OCI-LY3 (cell line): ENCODE measurements around the gene SLC24A1.

ENCODE experiments used
- H2AFZ ChIP-seq: fragments of 200-600, 300-600 bp; shearing (Covaris generic); 2 replicates; pipeline ENCODE4 v1.6.0; 2014; ENCODE audit warnings: antibody characterized with exemption, low read depth, low read length
- H3K27ac ChIP-seq: fragments of 200-600, 300-600 bp; sonication (generic); 2 replicates; pipeline ENCODE4 v1.5.1; 2014; ENCODE audit warnings: mild to moderate bottlenecking, low read length, moderate library complexity, mixed read lengths
- H3K27me3 ChIP-seq: fragments of 200-600, 300-600 bp; sonication (generic); 2 replicates; pipeline ENCODE4 v1.6.1; 2014; ENCODE audit warnings: low read depth, low read length, mixed read lengths
- H3K36me3 ChIP-seq: fragments of 200-600, 300-600 bp; sonication (generic); replicated peaks from 2 replicates; pipeline ENCODE3; 2014; ENCODE audit warnings: low read depth, low read length, mixed read lengths
- H3K4me1 ChIP-seq: fragments of 300-600, 200-600 bp; sonication (generic); 2 replicates; pipeline ENCODE4 v1.6.1; 2014; ENCODE audit warnings: low read length, mixed read lengths
- H3K4me2 ChIP-seq: fragments of 200-600, 300-600 bp; sonication (generic); 2 replicates; pipeline ENCODE4 v1.6.1; 2014; ENCODE audit warnings: low read length, mixed read lengths
- H3K4me3 ChIP-seq: fragments of 300-600, 200-600 bp; sonication (generic); 2 replicates; pipeline ENCODE4 v1.5.1; 2014; ENCODE audit warnings: antibody characterized with exemption, mild to moderate bottlenecking, low read length, moderate library complexity
- H3K79me2 ChIP-seq: fragments of 300-600, 200-600 bp; shearing (Covaris generic); 2 replicates; pipeline ENCODE4 v1.6.1; 2014; ENCODE audit warnings: mild to moderate bottlenecking, low read length, mixed read lengths
- H3K9ac ChIP-seq: fragments of 300-600, 200-600 bp; shearing (Covaris generic); 2 replicates; pipeline ENCODE4 v1.6.0; 2014; ENCODE audit warnings: mild to moderate bottlenecking, low read length, moderate library complexity
- H3K9me3 ChIP-seq: fragments of 200-600, 300-600 bp; shearing (Covaris generic); 2 replicates; pipeline ENCODE4 v1.6.1; 2014; ENCODE audit warnings: low read length, mixed read lengths; ENCODE audit not compliant: insufficient read depth
- H4K20me1 ChIP-seq: fragments of 200-600, 300-600 bp; sonication (generic); 2 replicates; pipeline ENCODE4 v1.6.1; 2016; ENCODE audit warnings: low read length, mixed read lengths; ENCODE audit not compliant: insufficient read depth
- CTCF ChIP-seq: fragments of 200-600, 300-600 bp; sonication (generic); IDR thresholded peaks from 2 replicates; pipeline ENCODE4 v1.5.1; 2014; ENCODE audit warnings: antibody characterized with exemption, low read length, low read depth
- EZH2phosphoT487 ChIP-seq: fragments of 200-600 bp; shearing (Covaris generic); IDR thresholded peaks from 2 replicates; pipeline ENCODE4 v1.6.1; 2018; ENCODE audit warnings: antibody characterized with exemption, mixed run types, low read depth

Gene SLC24A1

GRCh38 chr15:65659502-65660052 lies 37.8 kb downstream of the SLC24A1 start:
- no peak overlapping the region for H2AFZ ChIP-seq
- H3K79me2 ChIP-seq, result no peaks in the 10 kb centered on the region
- H3K4me3 ChIP-seq, result no peak overlapping the region
- H4K20me1 ChIP-seq, result no peaks in the 10 kb centered on the region
- no peak overlapping the region for H3K9ac ChIP-seq
- TF ChIP-seq CTCF (no peak), EZH2phosphoT487 (no peak)
- H3K36me3 ChIP-seq, result peaks cover 48% of the 10 kb centered on the region
- H3K4me2 ChIP-seq, result no peak overlapping the region
- H3K27ac ChIP-seq, result no peak overlapping the region
- no peaks in the 10 kb centered on the region for H3K4me1 ChIP-seq
- no peaks in the 10 kb centered on the region for H3K9me3 ChIP-seq
- H3K27me3 ChIP-seq, result no peaks in the 10 kb centered on the region

- no peaks in the 10 kb centered on the region for H3K79me2 ChIP-seq
- H3K27ac ChIP-seq, result no peak overlapping the region
- H3K4me2 ChIP-seq, result no peak overlapping the region
- no peaks in the 10 kb centered on the region for H3K4me1 ChIP-seq
- H3K9ac ChIP-seq, result no peak overlapping the region
- no peaks in the 10 kb centered on the region for H3K27me3 ChIP-seq
- H3K4me3 ChIP-seq, result no peak overlapping the region
- no peaks in the 10 kb centered on the region for H3K9me3 ChIP-seq
- H3K36me3 ChIP-seq, result peaks cover 46% of the 10 kb centered on the region
- no peak overlapping the region for H2AFZ ChIP-seq
- no peaks in the 10 kb centered on the region for H4K20me1 ChIP-seq
- TF ChIP-seq EZH2phosphoT487, result no peak
- TF ChIP-seq CTCF, result no peak
These were observed 39.2 kb downstream of the SLC24A1 start for GRCh38 chr15:65660927-65661326.

- peaks cover 48% of the 10 kb centered on the region for H3K36me3 ChIP-seq
- H3K4me1 ChIP-seq, result no peaks in the 10 kb centered on the region
- no peaks in the 10 kb centered on the region for H4K20me1 ChIP-seq
- no peak overlapping the region for H3K4me3 ChIP-seq
- H3K9ac ChIP-seq, result no peak overlapping the region
- no peaks in the 10 kb centered on the region for H3K27me3 ChIP-seq
- H3K9me3 ChIP-seq, result no peaks in the 10 kb centered on the region
- TF ChIP-seq EZH2phosphoT487, result no peak
- no peak for TF ChIP-seq CTCF
- no peaks in the 10 kb centered on the region for H3K79me2 ChIP-seq
- no peak overlapping the region for H3K27ac ChIP-seq
- H3K4me2 ChIP-seq, result no peak overlapping the region
- no peak overlapping the region for H2AFZ ChIP-seq
These were observed 41.8 kb downstream of the SLC24A1 start for GRCh38 chr15:65663521-65663920.

GRCh38 chr15:65666257-65666656 lies 44.5 kb downstream of the SLC24A1 start:
- Histone ChIP-seq H4K20me1 (no peaks in the 10 kb centered on the region), H3K9ac (no peak overlapping the region), H3K79me2 (no peaks in the 10 kb centered on the region), H3K36me3 (peaks cover 61% of the 10 kb centered on the region), H3K4me2 (no peak overlapping the region), H3K4me1 (no peaks in the 10 kb centered on the region), H2AFZ (no peak overlapping the region), H3K9me3 (no peaks in the 10 kb centered on the region), H3K4me3 (no peak overlapping the region), H3K27me3 (no peaks in the 10 kb centered on the region), H3K27ac (no peak overlapping the region)
- TF ChIP-seq EZH2phosphoT487 (no peak), CTCF (no peak)
